MM.1S (cell line): ENCODE results near the gene SLC46A3.

Source experiments
- DNase-seq: peaks from one replicate; pipeline ENCODE4 v3.0.0-alpha.2; 2015
- H2AFZ ChIP-seq: fragments of 300-600 bp; sonication (generic); 2 replicates; pipeline ENCODE4 v1.6.0; 2016; ENCODE audit warnings: antibody characterized with exemption, low read length
- H3F3A ChIP-seq: fragments of 300-600 bp; sonication (generic); 2 replicates; pipeline ENCODE4 v1.6.1; 2016; ENCODE audit warnings: mild to moderate bottlenecking, antibody characterized with exemption, low read length, moderate library complexity, mixed read lengths; ENCODE audit not compliant: insufficient read depth
- H3K27ac ChIP-seq: fragments of 300-600 bp; sonication (generic); 2 replicates; pipeline ENCODE4 v1.5.1; 2016; ENCODE audit warnings: mild to moderate bottlenecking, low read length
- H3K27me3 ChIP-seq: fragments of 300-600 bp; sonication (generic); replicated peaks from 2 replicates; pipeline ENCODE4 v1.6.0; 2016; ENCODE audit warnings: low read length; ENCODE audit not compliant: insufficient read depth
- H3K36me3 ChIP-seq: fragments of 300-600 bp; sonication (generic); replicated peaks from 2 replicates; pipeline ENCODE4 v1.6.1; 2016; ENCODE audit warnings: mild to moderate bottlenecking, low read length, mixed read lengths; ENCODE audit not compliant: insufficient read depth
- H3K4me1 ChIP-seq: fragments of 300-600 bp; sonication (generic); 2 replicates; pipeline ENCODE4 v1.6.1; 2016; ENCODE audit warnings: low read length, mixed read lengths
- H3K4me2 ChIP-seq: fragments of 300-600 bp; sonication (generic); 2 replicates; pipeline ENCODE4 v1.6.0; 2016; ENCODE audit warnings: low read depth, low read length
- H3K4me3 ChIP-seq: fragments of 300-600 bp; sonication (generic); 2 replicates; pipeline ENCODE4 v1.5.1; 2016; ENCODE audit warnings: low read length, mixed read lengths
- H3K79me2 ChIP-seq: fragments of 300-600 bp; sonication (generic); 2 replicates; pipeline ENCODE4 v1.6.1; 2016; ENCODE audit warnings: mixed run types, low read length, mixed read lengths
- H3K9ac ChIP-seq: fragments of 300-600 bp; sonication (generic); 2 replicates; pipeline ENCODE4 v1.6.1; 2016; ENCODE audit warnings: low read length, mixed read lengths
- H3K9me2 ChIP-seq: fragments of 300-600 bp; sonication (generic); replicated peaks from 2 replicates; pipeline ENCODE4 v1.6.1; 2016; ENCODE audit warnings: mild to moderate bottlenecking, low read length, mixed read lengths; ENCODE audit not compliant: insufficient read depth
- H3K9me3 ChIP-seq: fragments of 300-600 bp; sonication (generic); replicated peaks from 2 replicates; pipeline ENCODE4 v1.6.1; 2016; ENCODE audit warnings: mild to moderate bottlenecking, low read length, mixed read lengths; ENCODE audit not compliant: insufficient read depth
- H4K20me1 ChIP-seq: fragments of 300-600 bp; sonication (generic); 2 replicates; pipeline ENCODE4 v1.6.1; 2016; ENCODE audit warnings: mild to moderate bottlenecking, low read length, moderate library complexity, mixed read lengths; ENCODE audit not compliant: insufficient read depth
- EZH2 ChIP-seq: fragments of 300-600 bp; sonication (generic); optimal IDR thresholded peaks from 2 replicates; pipeline ENCODE3; 2017; ENCODE audit warnings: low read depth, mild to moderate bottlenecking, antibody characterized with exemption, low read length, mixed read lengths
- EZH2phosphoT487 ChIP-seq: fragments of 300-600 bp; sonication (generic); IDR thresholded peaks from 2 replicates; pipeline ENCODE4 v1.6.1; 2018; ENCODE audit warnings: antibody characterized with exemption, low read length
- TF ChIP-seq, protein P1 (sequence below): fragments of 300-600 bp; sonication (generic); IDR thresholded peaks from 2 replicates; pipeline ENCODE4 v1.5.1; 2016; ENCODE audit warnings: antibody characterized with exemption, low read length, mixed read lengths

SLC46A3 gene

DNA sequence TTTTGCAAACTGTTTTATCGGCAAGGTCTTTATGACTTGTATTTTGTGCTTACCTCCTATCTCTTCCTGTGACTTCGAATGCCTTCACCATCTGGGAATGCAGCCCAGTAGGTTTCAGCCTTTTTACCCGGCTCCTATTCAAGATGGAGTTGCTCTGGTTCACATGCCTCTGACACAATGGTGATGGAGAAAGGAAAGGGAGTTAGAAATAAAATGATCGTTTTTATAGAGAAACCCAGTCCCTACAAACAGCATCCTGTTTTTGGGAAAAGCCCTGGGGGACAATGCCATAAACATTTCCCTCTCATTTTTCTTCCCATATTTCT is 27.5 kb upstream of the SLC46A3 start:
- H4K20me1 ChIP-seq: no peaks in the 10 kb centered on the region
- H3K27ac ChIP-seq: no peak overlapping the region
- no peaks in the 10 kb centered on the region for H3K9me2 ChIP-seq
- H3K9ac ChIP-seq: no peak overlapping the region
- no peak overlapping the region for H3K4me2 ChIP-seq
- TF ChIP-seq, protein P1, sequence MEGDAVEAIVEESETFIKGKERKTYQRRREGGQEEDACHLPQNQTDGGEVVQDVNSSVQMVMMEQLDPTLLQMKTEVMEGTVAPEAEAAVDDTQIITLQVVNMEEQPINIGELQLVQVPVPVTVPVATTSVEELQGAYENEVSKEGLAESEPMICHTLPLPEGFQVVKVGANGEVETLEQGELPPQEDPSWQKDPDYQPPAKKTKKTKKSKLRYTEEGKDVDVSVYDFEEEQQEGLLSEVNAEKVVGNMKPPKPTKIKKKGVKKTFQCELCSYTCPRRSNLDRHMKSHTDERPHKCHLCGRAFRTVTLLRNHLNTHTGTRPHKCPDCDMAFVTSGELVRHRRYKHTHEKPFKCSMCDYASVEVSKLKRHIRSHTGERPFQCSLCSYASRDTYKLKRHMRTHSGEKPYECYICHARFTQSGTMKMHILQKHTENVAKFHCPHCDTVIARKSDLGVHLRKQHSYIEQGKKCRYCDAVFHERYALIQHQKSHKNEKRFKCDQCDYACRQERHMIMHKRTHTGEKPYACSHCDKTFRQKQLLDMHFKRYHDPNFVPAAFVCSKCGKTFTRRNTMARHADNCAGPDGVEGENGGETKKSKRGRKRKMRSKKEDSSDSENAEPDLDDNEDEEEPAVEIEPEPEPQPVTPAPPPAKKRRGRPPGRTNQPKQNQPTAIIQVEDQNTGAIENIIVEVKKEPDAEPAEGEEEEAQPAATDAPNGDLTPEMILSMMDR: no peak
- TF ChIP-seq EZH2phosphoT487 (no peak), EZH2 (no peak)
- DNase-seq: no peak
- no peaks in the 10 kb centered on the region for H3K79me2 ChIP-seq
- no peaks in the 10 kb centered on the region for H3K4me1 ChIP-seq
- no peaks in the 10 kb centered on the region for H3K36me3 ChIP-seq
- H3K27me3 ChIP-seq: no peaks in the 10 kb centered on the region
- no peak overlapping the region for H3K4me3 ChIP-seq
- H2AFZ ChIP-seq: no peak overlapping the region
- H3F3A ChIP-seq: no peaks in the 10 kb centered on the region
- H3K9me3 ChIP-seq: no peaks in the 10 kb centered on the region

DNA sequence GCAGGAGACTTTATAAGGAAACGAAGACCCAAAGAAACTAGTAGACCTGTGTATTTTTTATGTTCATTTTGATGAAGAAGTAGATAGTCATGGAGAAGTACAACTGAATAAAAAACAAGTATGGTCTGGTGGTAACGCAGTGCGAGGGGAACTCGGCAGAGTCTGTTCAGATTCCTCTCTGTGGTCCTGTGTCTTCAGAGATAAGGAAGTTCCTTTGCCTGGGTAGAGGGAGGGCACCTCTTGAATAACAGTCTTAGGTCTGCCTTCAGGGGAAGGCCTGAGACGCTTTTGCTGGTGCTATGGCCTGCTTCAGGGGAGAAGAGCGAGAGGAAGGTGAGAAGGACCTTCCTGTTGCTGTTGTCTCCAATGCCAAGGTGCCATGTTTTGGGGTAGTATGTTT is 25.9 kb upstream of the SLC46A3 start:
- H3K27ac ChIP-seq: no peak overlapping the region
- H2AFZ ChIP-seq: no peak overlapping the region
- no peak overlapping the region for H3K9ac ChIP-seq

DNA sequence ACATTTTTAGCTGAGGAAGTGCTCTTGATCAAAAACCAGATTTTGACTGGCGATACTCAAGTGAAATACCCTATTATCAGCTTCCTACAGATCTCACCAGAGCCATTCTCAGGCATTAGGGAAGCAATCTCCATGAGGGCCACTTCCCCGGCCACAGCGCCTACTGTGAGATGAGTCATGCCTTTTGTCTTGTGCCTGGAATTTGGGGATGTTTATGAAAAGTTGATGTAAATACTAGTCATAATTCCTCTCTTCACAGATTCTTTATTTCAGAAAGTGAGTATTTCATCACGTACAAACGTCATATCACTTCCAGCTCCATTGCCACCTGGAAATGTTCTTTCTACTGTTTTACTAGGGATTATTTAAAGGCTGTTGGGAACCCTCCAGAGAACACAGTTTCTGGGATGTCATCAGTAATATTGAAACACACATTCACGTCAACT is 25.3 kb upstream of the SLC46A3 start:
- Histone ChIP-seq H3K9me2 (no peaks in the 10 kb centered on the region), H3K27me3 (no peaks in the 10 kb centered on the region), H3K79me2 (no peaks in the 10 kb centered on the region), H3F3A (no peaks in the 10 kb centered on the region), H3K9me3 (no peaks in the 10 kb centered on the region), H3K27ac (no peak overlapping the region), H2AFZ (no peak overlapping the region), H3K4me2 (no peak overlapping the region), H3K9ac (no peak overlapping the region), H3K4me1 (no peaks in the 10 kb centered on the region), H3K4me3 (no peak overlapping the region), H4K20me1 (no peaks in the 10 kb centered on the region), H3K36me3 (no peaks in the 10 kb centered on the region)
- TF ChIP-seq EZH2 (no peak), EZH2phosphoT487 (no peak)
- TF ChIP-seq, protein P1: no peak
- DNase-seq: no peak

More for the DNA sequence above, 25.9 kb upstream of the SLC46A3 start:
- Histone ChIP-seq H3K36me3 (no peaks in the 10 kb centered on the region), H3K9me3 (no peaks in the 10 kb centered on the region), H3K27me3 (no peaks in the 10 kb centered on the region), H4K20me1 (no peaks in the 10 kb centered on the region), H3K9me2 (no peaks in the 10 kb centered on the region), H3K4me1 (no peaks in the 10 kb centered on the region), H3K4me3 (no peak overlapping the region), H3K79me2 (no peaks in the 10 kb centered on the region), H3K4me2 (no peak overlapping the region), H3F3A (no peaks in the 10 kb centered on the region)
- no peak for DNase-seq
- TF ChIP-seq, protein P1: no peak
- TF ChIP-seq EZH2 (no peak), EZH2phosphoT487 (no peak)
